ENCODE data around the gene NUPR1.

Gene NUPR1

DNA sequence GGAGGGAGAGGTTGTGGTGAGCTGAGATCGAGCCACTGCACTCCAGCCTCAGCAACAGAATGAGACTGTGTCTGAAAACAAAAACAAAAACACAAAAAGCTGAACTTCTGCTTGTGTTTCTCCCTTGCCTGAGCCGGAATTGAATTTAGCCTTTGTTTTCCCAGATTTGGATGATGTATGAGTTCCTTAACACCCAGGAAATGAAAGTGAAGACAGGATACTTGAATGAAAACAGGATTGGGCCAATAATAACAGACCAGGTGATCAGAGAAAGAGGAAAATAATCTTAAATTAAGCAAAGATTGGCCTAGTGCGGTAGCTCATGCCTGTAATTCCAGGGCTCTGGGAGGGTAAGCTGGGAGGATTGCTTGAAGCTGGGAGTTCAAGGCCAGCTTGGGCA lies 1.6 kb upstream of the NUPR1 start:
- Histone ChIP-seq H3K27me3 (ENCODE audit: control insufficient read depth in 2 of 2, insufficient read depth in 2 of 2, low read length in 2 of 2) (no peaks in the 10 kb centered on the region), H3K4me3 (ENCODE audit: low read length in 2 of 2) (no peak overlapping the region), H3K4me1 (ENCODE audit: control insufficient read depth in 2 of 2, insufficient read depth in 2 of 2, low read length in 2 of 2) (peaks cover 18 to 37% of the 10 kb centered on the region in 2 donors), H3K9me3 (ENCODE audit: control insufficient read depth in 2 of 2, low read length in 2 of 2) (no peaks in the 10 kb centered on the region), H3K27ac (ENCODE audit: low read depth in 2 of 2, low read length in 2 of 2) (peak overlapping the region; percentile 38 to 70), H3K36me3 (ENCODE audit: control insufficient read depth in 2 of 2, insufficient read depth in 2 of 2, low read length in 2 of 2) (peaks cover 0 to 5% of the 10 kb centered on the region in 2 donors), H3K9ac (ENCODE audit: low read depth in 1 of 2, low read length in 2 of 2) (no peak overlapping the region)

DNA sequence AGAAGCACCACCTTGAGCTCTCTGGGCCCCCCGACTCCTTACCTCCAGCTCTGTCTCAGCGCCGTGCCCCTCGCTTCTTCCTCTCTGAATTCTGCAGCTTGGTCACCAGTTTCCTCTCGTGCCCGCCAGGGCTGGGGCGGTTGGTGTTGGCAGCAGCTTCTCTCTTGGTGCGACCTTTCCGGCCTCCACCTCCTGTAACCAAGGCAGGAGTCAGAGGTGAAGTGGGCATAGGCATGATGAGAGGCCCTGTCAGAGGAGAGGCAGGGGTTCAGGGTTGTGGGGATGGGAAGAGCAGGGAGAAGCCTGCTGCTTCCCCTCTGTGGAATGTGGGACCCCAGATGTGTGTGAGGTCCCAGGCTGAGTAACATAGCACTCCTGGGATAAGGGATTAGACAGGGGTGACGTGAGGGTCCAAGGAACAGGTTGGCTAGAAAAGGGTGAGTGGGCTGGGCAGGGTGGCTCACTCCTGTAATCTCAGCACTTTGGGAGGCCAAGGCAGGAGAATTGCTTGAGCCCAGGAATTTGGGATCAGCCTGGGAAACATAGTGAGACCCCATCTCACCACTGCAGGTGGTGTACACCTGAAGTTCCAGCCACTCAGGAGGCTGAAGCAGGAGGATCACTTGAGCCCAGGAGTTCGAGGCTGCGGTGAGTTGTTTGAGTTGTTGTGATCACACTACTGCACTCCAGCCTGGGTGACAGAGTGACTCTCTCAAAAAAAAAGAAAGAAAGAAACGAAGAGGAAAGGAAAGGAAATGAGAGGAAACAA lies 626 bp downstream of the NUPR1 start:
- Histone ChIP-seq H3K4me1 (ENCODE audit: control insufficient read depth in 2 of 2, insufficient read depth in 2 of 2, low read length in 2 of 2) (peaks cover 18 to 33% of the 10 kb centered on the region in 2 donors), H3K36me3 (ENCODE audit: control insufficient read depth in 2 of 2, insufficient read depth in 2 of 2, low read length in 2 of 2) (peaks cover 0 to 5% of the 10 kb centered on the region in 2 donors), H3K27me3 (ENCODE audit: control insufficient read depth in 2 of 2, insufficient read depth in 2 of 2, low read length in 2 of 2) (no peaks in the 10 kb centered on the region), H3K4me3 (ENCODE audit: low read length in 2 of 2) (peak overlapping the region; percentile 70 to 78), H3K9ac (ENCODE audit: low read depth in 1 of 2, low read length in 2 of 2) (peak overlapping the region; percentile 89 to 90), H3K9me3 (ENCODE audit: control insufficient read depth in 2 of 2, low read length in 2 of 2) (no peaks in the 10 kb centered on the region), H3K27ac (ENCODE audit: low read depth in 2 of 2, low read length in 2 of 2) (peak overlapping the region; percentile 89 to 93)

DNA sequence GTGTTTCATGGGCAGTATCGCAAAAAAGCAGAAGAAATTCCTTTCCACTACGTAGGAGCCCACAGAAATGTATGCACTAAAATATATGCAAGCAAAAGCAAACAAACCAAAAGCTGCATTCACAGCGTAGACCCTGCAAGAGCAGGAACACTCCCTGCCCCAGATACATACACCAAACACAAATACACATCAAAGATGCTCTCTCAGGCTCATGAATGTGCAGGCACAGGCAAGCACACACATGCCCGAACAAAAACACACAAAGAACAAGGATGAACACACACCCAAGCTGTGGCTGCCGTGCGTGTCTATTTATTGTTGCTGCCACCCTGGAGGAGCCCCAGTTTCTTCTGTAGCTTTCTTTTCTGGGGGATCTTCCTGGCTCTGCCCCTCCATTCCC lies 1.7 kb downstream of the NUPR1 start:
- Histone ChIP-seq H3K9me3 (ENCODE audit: control insufficient read depth in 2 of 2, low read length in 2 of 2) (no peaks in the 10 kb centered on the region), H3K27ac (ENCODE audit: low read depth in 2 of 2, low read length in 2 of 2) (peak overlapping the region; percentile 89 to 93)

DNA sequence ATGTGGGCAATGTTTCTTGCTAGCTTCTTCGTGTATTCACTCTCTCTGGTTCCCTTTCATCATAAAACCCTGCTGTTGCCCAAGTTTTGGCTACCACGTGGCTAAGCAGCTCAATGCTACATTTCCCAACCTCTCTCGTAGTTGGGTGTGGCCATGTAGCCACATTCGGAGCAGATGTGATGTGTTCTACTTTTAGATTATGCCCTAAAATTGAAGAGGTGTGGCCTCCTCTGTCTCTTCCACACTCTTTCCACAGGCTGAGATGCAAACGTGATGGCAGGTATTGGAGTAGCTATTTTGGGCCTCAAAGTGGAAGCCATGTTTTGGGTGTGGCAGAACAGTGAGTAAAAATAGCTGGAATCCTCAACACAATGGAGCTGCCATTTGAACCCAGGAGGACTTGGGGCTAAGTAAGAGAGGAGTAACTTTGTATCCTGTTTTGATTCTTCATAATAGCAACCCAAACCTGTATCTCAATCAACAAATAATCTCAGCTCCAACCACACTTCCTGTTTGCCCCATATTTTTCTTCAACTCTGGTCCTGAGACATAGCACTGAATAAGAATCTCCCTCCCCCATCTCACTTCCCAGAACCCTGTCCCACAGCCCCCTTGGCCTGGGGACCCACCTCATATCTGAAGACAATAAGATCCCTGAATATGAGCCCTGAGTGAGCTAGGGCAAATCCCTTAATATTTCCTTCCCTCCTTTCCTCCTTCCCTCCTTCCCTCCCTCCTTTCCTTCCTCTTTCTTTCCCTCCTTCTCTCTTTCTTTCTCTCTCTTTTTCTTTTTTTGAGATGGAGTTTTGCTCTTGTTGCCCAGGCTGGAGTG lies 4.0 kb downstream of the NUPR1 start:
- H3K36me3 ChIP-seq (ENCODE audit: control insufficient read depth in 2 of 2, insufficient read depth in 2 of 2, low read length in 2 of 2), result peaks cover 0 to 5% of the 10 kb centered on the region in 2 donors
- no peaks in the 10 kb centered on the region for H3K9me3 ChIP-seq (ENCODE audit: control insufficient read depth in 2 of 2, low read length in 2 of 2)
- H3K4me1 ChIP-seq (ENCODE audit: control insufficient read depth in 2 of 2, insufficient read depth in 2 of 2, low read length in 2 of 2), result peaks cover 20 to 32% of the 10 kb centered on the region in 2 donors
- H3K27me3 ChIP-seq (ENCODE audit: control insufficient read depth in 2 of 2, insufficient read depth in 2 of 2, low read length in 2 of 2), result no peaks in the 10 kb centered on the region
- H3K27ac ChIP-seq (ENCODE audit: low read depth in 2 of 2, low read length in 2 of 2), result peak overlapping the region; percentile 2 to 23
- peak overlapping the region in 1 of 2 donors; percentile 7 for H3K4me3 ChIP-seq (ENCODE audit: low read length in 2 of 2)
- no peak overlapping the region for H3K9ac ChIP-seq (ENCODE audit: low read depth in 1 of 2, low read length in 2 of 2)

More for the DNA sequence above, 1.7 kb downstream of the NUPR1 start:
- Histone ChIP-seq H3K9ac (ENCODE audit: low read depth in 1 of 2, low read length in 2 of 2) (peak overlapping the region; percentile 89 to 90), H3K36me3 (ENCODE audit: control insufficient read depth in 2 of 2, insufficient read depth in 2 of 2, low read length in 2 of 2) (peaks cover 0 to 5% of the 10 kb centered on the region in 2 donors), H3K4me3 (ENCODE audit: low read length in 2 of 2) (peak overlapping the region; percentile 70 to 78), H3K27me3 (ENCODE audit: control insufficient read depth in 2 of 2, insufficient read depth in 2 of 2, low read length in 2 of 2) (no peaks in the 10 kb centered on the region), H3K4me1 (ENCODE audit: control insufficient read depth in 2 of 2, insufficient read depth in 2 of 2, low read length in 2 of 2) (peaks cover 20 to 36% of the 10 kb centered on the region in 2 donors)

DNA sequence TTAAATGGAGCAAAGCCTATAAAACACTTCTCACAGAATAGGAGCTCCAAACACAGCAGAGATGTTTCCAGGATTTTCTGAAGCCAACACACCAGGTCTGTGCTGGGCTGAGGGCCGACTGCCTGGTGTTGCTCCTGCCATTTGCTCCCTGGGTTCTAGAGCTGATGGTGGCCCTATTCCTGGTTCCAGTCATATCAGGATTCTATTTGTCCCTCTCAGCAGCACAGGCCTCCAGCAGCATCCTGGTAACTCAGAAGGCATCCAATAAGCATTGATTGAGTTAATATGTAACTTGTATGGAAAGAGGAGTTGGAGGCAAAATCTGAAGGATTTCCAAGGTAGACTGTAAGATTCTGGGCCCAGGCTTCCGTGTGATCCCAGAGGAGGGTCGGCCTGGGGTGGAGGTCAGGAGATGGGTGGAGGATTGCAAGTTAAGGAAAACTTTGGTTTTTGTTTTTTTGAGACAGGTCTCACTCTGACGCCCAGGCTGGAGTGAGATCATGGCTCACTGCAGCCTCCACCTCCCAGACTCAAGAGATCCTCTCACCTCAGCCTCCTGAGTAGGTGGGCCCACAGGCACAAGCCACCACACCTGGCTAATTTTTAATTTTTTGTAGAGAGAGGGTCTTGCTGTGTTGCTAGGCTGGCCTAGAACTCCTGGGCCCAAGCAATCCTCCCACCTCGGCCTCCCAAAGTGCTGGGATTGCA lies 5.7 kb downstream of the NUPR1 start:
- Histone ChIP-seq H3K4me3 (ENCODE audit: low read length in 2 of 2) (no peak overlapping the region), H3K27ac (ENCODE audit: low read depth in 2 of 2, low read length in 2 of 2) (peak overlapping the region; percentile 59 to 77), H3K27me3 (ENCODE audit: control insufficient read depth in 2 of 2, insufficient read depth in 2 of 2, low read length in 2 of 2) (no peaks in the 10 kb centered on the region), H3K4me1 (ENCODE audit: control insufficient read depth in 2 of 2, insufficient read depth in 2 of 2, low read length in 2 of 2) (peaks cover 12 to 28% of the 10 kb centered on the region in 2 donors), H3K36me3 (ENCODE audit: control insufficient read depth in 2 of 2, insufficient read depth in 2 of 2, low read length in 2 of 2) (peaks cover 0 to 5% of the 10 kb centered on the region in 2 donors), H3K9ac (ENCODE audit: low read depth in 1 of 2, low read length in 2 of 2) (no peak overlapping the region), H3K9me3 (ENCODE audit: control insufficient read depth in 2 of 2, low read length in 2 of 2) (no peaks in the 10 kb centered on the region)

DNA sequence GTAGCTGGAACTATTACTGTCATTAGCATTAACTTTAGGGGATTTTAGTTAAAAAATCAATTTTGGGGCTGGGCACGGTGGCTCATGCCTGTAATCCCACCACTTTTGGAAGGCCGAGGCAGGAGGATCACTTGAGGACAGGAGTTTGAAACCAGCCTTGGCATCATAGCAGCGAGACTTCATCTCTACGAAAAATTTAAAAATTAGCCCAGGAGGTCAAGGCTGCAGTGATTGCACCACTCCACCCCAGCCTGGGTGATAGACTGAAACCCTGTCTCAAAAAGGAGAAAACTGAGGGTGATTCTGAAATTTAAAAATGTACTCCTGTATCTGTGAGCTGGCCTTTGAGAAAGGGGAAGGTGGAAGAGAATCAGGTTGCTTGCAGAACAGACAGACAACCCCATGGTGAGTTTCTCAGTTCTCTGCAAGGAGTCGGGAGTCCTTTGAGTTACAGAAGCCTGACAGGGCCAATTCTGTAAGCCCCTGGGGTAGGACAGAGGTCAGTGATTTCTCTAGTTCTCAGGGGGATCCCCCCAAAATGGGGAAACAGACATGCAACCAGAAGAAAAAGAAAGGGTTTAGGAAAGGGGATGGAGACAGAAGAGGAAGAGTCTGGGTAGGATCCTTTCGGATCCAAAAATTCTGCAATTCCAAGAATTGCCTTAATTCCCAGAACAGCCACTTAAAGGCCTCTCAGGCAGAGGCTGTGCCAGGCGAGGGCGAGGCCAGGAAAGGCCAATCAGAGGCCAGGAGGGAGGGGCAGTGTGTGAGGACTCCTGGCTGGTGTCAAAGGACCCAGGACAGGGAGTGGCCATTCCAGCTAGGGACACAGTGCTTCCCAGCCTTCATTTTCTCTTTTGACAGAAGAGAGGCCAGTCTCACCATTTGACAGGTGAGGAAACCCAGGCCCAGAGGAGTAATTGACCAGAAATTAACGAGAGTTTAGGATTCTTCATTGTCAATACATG lies 6.7 kb downstream of the NUPR1 start:
- no peaks in the 10 kb centered on the region for H3K27me3 ChIP-seq (ENCODE audit: control insufficient read depth in 2 of 2, insufficient read depth in 2 of 2, low read length in 2 of 2)
- no peak overlapping the region for H3K9ac ChIP-seq (ENCODE audit: low read depth in 1 of 2, low read length in 2 of 2)
- H3K9me3 ChIP-seq (ENCODE audit: control insufficient read depth in 2 of 2, low read length in 2 of 2), result no peaks in the 10 kb centered on the region
- peaks cover 7 to 21% of the 10 kb centered on the region in 2 donors for H3K4me1 ChIP-seq (ENCODE audit: control insufficient read depth in 2 of 2, insufficient read depth in 2 of 2, low read length in 2 of 2)
- H3K27ac ChIP-seq (ENCODE audit: low read depth in 2 of 2, low read length in 2 of 2), result peak overlapping the region; percentile 59 to 77
- H3K36me3 ChIP-seq (ENCODE audit: control insufficient read depth in 2 of 2, insufficient read depth in 2 of 2, low read length in 2 of 2), result peaks cover 0 to 2% of the 10 kb centered on the region in 2 donors
- H3K4me3 ChIP-seq (ENCODE audit: low read length in 2 of 2), result peak overlapping the region in 1 of 2 donors; percentile 34

DNA sequence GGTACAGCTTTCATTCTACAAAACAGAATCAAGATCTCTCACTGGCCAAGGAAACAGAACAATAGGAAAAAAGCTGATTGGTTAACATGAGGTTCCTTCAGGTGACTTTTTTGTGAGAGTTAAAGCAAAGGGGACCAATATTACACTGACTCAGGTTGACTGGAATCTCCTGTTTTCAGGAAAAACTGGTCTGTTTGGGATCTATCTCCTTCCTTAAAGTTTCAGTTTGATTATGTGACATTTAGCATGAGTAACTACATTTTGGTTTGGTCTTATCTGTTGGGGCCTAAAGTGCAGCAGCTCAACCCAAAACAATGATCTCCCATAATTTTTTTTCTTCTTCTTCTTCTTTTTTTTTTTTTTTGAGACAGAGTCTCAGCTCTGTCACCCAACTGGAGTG lies 9.7 kb downstream of the NUPR1 start:
- no peak overlapping the region for H3K4me3 ChIP-seq (ENCODE audit: low read length in 2 of 2)
- H3K27me3 ChIP-seq (ENCODE audit: control insufficient read depth in 2 of 2, insufficient read depth in 2 of 2, low read length in 2 of 2), result no peaks in the 10 kb centered on the region
- peaks cover 7 to 32% of the 10 kb centered on the region in 2 donors for H3K4me1 ChIP-seq (ENCODE audit: control insufficient read depth in 2 of 2, insufficient read depth in 2 of 2, low read length in 2 of 2)
- H3K9ac ChIP-seq (ENCODE audit: low read depth in 1 of 2, low read length in 2 of 2), result no peak overlapping the region
- no peak overlapping the region for H3K27ac ChIP-seq (ENCODE audit: low read depth in 2 of 2, low read length in 2 of 2)
- no peaks in the 10 kb centered on the region for H3K9me3 ChIP-seq (ENCODE audit: control insufficient read depth in 2 of 2, low read length in 2 of 2)
- H3K36me3 ChIP-seq (ENCODE audit: control insufficient read depth in 2 of 2, insufficient read depth in 2 of 2, low read length in 2 of 2), result no peaks in the 10 kb centered on the region

DNA sequence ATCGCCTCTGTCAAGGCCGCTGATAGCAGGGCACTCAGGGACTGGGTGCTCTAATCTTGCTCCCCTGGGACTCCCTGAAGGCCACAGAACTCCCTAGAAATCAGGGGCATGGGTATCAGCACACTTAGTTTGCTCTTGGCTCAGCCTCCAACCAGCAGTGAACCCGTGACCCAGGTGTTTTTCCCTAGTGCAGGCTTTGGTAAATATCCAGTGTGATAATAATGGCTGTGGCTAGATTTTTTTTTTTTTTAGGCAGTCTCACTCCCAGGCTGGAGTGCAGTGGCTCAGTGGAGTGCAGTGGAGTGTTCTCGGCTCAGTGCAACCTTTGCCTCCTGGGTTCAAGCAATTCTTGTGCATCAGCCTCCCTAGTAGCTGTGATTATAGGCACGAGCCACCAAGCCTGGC lies 10.3 kb downstream of the NUPR1 start:
- Histone ChIP-seq H3K9ac (ENCODE audit: low read depth in 1 of 2, low read length in 2 of 2) (no peak overlapping the region), H3K27me3 (ENCODE audit: control insufficient read depth in 2 of 2, insufficient read depth in 2 of 2, low read length in 2 of 2) (no peaks in the 10 kb centered on the region), H3K27ac (ENCODE audit: low read depth in 2 of 2, low read length in 2 of 2) (no peak overlapping the region), H3K36me3 (ENCODE audit: control insufficient read depth in 2 of 2, insufficient read depth in 2 of 2, low read length in 2 of 2) (no peaks in the 10 kb centered on the region), H3K4me1 (ENCODE audit: control insufficient read depth in 2 of 2, insufficient read depth in 2 of 2, low read length in 2 of 2) (peaks cover 7 to 32% of the 10 kb centered on the region in 2 donors), H3K9me3 (ENCODE audit: control insufficient read depth in 2 of 2, low read length in 2 of 2) (no peaks in the 10 kb centered on the region), H3K4me3 (ENCODE audit: low read length in 2 of 2) (no peak overlapping the region)

DNA sequence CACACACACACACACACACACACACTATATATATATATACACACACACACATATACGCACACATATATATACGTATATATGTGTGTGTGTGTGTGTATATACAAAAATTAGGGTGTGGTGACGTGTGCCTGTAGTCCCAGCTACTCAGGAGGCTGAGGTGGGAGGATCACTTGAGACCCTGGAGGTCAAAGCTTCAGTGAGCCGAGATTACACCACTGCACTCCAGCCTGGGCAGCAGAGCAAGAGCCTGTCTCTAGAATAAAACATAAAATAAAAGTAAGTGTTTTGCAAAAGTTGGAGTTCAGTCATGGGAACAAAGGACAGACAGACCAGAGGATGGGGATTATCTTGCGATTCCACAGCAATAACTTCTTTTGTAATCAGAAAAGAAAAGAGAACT lies 10.8 kb downstream of the NUPR1 start:
- Histone ChIP-seq H3K27me3 (ENCODE audit: control insufficient read depth in 2 of 2, insufficient read depth in 2 of 2, low read length in 2 of 2) (no peaks in the 10 kb centered on the region), H3K4me3 (ENCODE audit: low read length in 2 of 2) (no peak overlapping the region), H3K9me3 (ENCODE audit: control insufficient read depth in 2 of 2, low read length in 2 of 2) (no peaks in the 10 kb centered on the region), H3K36me3 (ENCODE audit: control insufficient read depth in 2 of 2, insufficient read depth in 2 of 2, low read length in 2 of 2) (no peaks in the 10 kb centered on the region), H3K27ac (ENCODE audit: low read depth in 2 of 2, low read length in 2 of 2) (no peak overlapping the region), H3K9ac (ENCODE audit: low read depth in 1 of 2, low read length in 2 of 2) (no peak overlapping the region), H3K4me1 (ENCODE audit: control insufficient read depth in 2 of 2, insufficient read depth in 2 of 2, low read length in 2 of 2) (peaks cover 6 to 31% of the 10 kb centered on the region in 2 donors)

Measured in mucosa of rectum (tissue), 2 donors.